Upper lobe of left lung (tissue), 4 donors: ENCODE measurements around the gene TDP2.

ENCODE experiments used
- CTCF ChIP-seq, 6 experiments: fragments of 450-650 bp in 4 of 6; fragments of 200-600 bp in 2 of 6; sonication (generic) in 2 of 6; IDR thresholded peaks; one replicate each; pipeline ENCODE4 v1.5.1; 2016 to 2019; ENCODE audit warnings: antibody characterized with exemption in 6 of 6
- POLR2AphosphoS5 ChIP-seq, 2 donors: sonication (generic); formaldehyde crosslinking; IDR thresholded peaks; one replicate each; pipeline ENCODE4 v1.5.1; 2017; ENCODE audit warnings: antibody characterized with exemption in 2 of 2

GRCh38 chr6:24603241-24603640, 63.5 kb downstream of the TDP2 start:
- TF ChIP-seq POLR2AphosphoS5 (IDR thresholded peaks at IDR 0.05) (no peak), CTCF (IDR thresholded peaks at IDR 0.05) (no peak)
